ENCODE results near the gene KSR2. TPM values are rescaled to one million over a fixed set of nuclear protein-coding genes. Genes with fewer than 3 reads are reported as not detected.

The KSR2 gene
- total RNA-seq, 1 experiment from 2014 or later, result 1.3 TPM

DNA sequence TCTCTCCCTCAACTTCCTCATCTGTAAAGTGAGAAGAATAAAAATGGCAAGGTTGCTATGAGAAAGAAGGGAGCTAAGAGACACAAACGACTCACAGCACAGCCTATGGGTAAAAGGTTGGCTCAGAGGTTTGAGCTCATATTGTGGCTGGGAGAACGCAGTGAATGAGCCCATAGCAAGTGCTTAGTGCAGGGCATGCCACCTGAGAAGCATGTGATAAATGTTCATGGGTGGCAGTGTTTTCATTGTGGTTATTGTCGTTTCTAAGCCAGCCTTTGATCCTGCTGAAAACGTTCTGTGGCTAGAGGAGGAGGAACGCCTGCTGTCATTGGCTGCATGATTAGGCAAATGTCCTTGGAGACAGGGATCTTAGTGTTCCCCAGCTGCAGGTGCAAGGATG, 150.4 kb downstream of the KSR2 start:
- TF ChIP-seq, protein P1, sequence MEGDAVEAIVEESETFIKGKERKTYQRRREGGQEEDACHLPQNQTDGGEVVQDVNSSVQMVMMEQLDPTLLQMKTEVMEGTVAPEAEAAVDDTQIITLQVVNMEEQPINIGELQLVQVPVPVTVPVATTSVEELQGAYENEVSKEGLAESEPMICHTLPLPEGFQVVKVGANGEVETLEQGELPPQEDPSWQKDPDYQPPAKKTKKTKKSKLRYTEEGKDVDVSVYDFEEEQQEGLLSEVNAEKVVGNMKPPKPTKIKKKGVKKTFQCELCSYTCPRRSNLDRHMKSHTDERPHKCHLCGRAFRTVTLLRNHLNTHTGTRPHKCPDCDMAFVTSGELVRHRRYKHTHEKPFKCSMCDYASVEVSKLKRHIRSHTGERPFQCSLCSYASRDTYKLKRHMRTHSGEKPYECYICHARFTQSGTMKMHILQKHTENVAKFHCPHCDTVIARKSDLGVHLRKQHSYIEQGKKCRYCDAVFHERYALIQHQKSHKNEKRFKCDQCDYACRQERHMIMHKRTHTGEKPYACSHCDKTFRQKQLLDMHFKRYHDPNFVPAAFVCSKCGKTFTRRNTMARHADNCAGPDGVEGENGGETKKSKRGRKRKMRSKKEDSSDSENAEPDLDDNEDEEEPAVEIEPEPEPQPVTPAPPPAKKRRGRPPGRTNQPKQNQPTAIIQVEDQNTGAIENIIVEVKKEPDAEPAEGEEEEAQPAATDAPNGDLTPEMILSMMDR (conservative IDR thresholded peaks at IDR 0.05), result no peak
- Histone ChIP-seq H3K23me2 (ENCODE audit: insufficient read length, low read depth, low read length, poor library complexity, severe bottlenecking) (no peaks in the 10 kb centered on the region), H3K4ac (ENCODE audit: low read depth, low read length) (no peak overlapping the region), H3K9ac (ENCODE audit: extremely low read depth, insufficient read length, low read length) (no peak overlapping the region), H3T11ph (ENCODE audit: low read length) (no peak overlapping the region), H3K4me1 (ENCODE audit: insufficient read depth, low read length) (no peaks in the 10 kb centered on the region), H2AFZ (ENCODE audit: low read length) (no peak overlapping the region), H3K4me2 (ENCODE audit: insufficient read depth, insufficient read length, low read length) (no peak overlapping the region), H2AK5ac (ENCODE audit: insufficient read length, low read length) (no peak overlapping the region), H3K27ac (ENCODE audit: insufficient read length, low read depth, low read length) (no peak overlapping the region), H3K56ac (ENCODE audit: insufficient read length, low read depth, low read length) (no peak overlapping the region), H4K5ac (ENCODE audit: insufficient read length, low read depth, low read length) (no peak overlapping the region), H4K91ac (ENCODE audit: insufficient read length, low read depth, low read length) (no peak overlapping the region), H3K27me3 (ENCODE audit: insufficient read depth, low read length) (no peaks in the 10 kb centered on the region), H4K20me1 (ENCODE audit: control insufficient read depth, insufficient read depth, insufficient read length) (no peaks in the 10 kb centered on the region), H3K18ac (ENCODE audit: insufficient read length, low read depth, low read length) (no peak overlapping the region), H3K23ac (ENCODE audit: insufficient read length, low read depth, low read length) (no peak overlapping the region), H2BK20ac (ENCODE audit: low read depth, low read length, poor library complexity, severe bottlenecking) (no peak overlapping the region), H2BK15ac (ENCODE audit: low read depth, low read length) (no peak overlapping the region), H2BK120ac (ENCODE audit: low read depth, low read length, poor library complexity, severe bottlenecking) (no peak overlapping the region), H3K79me1 (ENCODE audit: insufficient read depth, low read depth, low read length, poor library complexity, severe bottlenecking) (no peaks in the 10 kb centered on the region), H3K9me3 (ENCODE audit: control insufficient read depth, low read depth, low read length) (no peaks in the 10 kb centered on the region), H3K14ac (ENCODE audit: insufficient read depth, low read length) (no peak overlapping the region), H3K79me2 (ENCODE audit: insufficient read depth, low read length) (no peaks in the 10 kb centered on the region), H4K8ac (replicated peaks; ENCODE audit: insufficient read length, low read depth, low read length) (no peak overlapping the region), H2BK12ac (ENCODE audit: insufficient read length, low read depth, low read length) (no peak overlapping the region), H2BK5ac (ENCODE audit: insufficient read length, low read length) (no peak overlapping the region)
- Mint-ChIP-seq H3K27me3 (ENCODE audit: low read depth) (no peaks in the 10 kb centered on the region), H3K27ac (no peak overlapping the region), H3K4me1 (peaks cover 17 to 21% of the 10 kb centered on the region in 2 experiments), H3K36me3 (ENCODE audit: insufficient read depth in 1 of 3, low read depth in 3 of 3) (no peaks in the 10 kb centered on the region; a peak in 1 of 7 replicates), H3K4me3 (no peak overlapping the region), H3K9me3 (no peaks in the 10 kb centered on the region)
- WGBS (ENCODE audit: extremely low coverage, insufficient read length, low lambda C conversion rate), result no CpG with 5 or more reads among the region's 5 CpGs
- no peak for DNase-seq

Data from H9 (cell line).